H1 (cell line): ENCODE measurements around the gene SEC61G. TPM values are rescaled to one million over a fixed set of nuclear protein-coding genes. Genes with fewer than 3 reads are reported as not detected.

Experiments
- CTCF ChIA-PET: fragments of 300-600 bp; sonication (Branson Sonifier 250); formaldehyde crosslinking; loops from one replicate; lab custom pipeline; 2021; ENCODE audit not compliant: partially characterized antibody; lab: Charles Lee
- POLR2A ChIA-PET: fragments of 300-600 bp; sonication (Branson Sonifier 250); formaldehyde crosslinking; loops from one replicate; lab custom pipeline; 2021; ENCODE audit warnings: inconsistent platforms; ENCODE audit not compliant: partially characterized antibody; lab: Charles Lee
- DNase-seq, 2 experiments: peaks; one replicate each; pipeline versions ENCODE4 v3.0.0 to v3.0.0-alpha.2; 2010 to 2022; ENCODE audit warnings: low spot score in 2 of 2, low read depth in 1 of 2, mixed read lengths in 1 of 2
- FAIRE-seq: peaks from 2 replicates; lab custom pipeline; 2011; peaks lifted over from hg19 to GRCh38; lab: Jason Lieb, UNC
- H2AFZ ChIP-seq: 2 replicates; pipeline ENCODE4 v1.8.1; 2012; ENCODE audit warnings: low read length, inconsistent platforms
- H2AK5ac ChIP-seq: 2 replicates; pipeline ENCODE4 v1.6.1; 2013; ENCODE audit warnings: low read depth, low read length
- H2BK120ac ChIP-seq: replicated peaks from 2 replicates; pipeline ENCODE3; 2013; ENCODE audit warnings: low read depth, low read length, inconsistent platforms
- H2BK12ac ChIP-seq: 2 replicates; pipeline ENCODE4 v1.6.1; 2013; ENCODE audit warnings: low read depth, low read length
- H2BK15ac ChIP-seq: 2 replicates; pipeline ENCODE4 v1.6.1; 2013; ENCODE audit warnings: low read length
- H2BK20ac ChIP-seq: 2 replicates; pipeline ENCODE4 v1.6.1; 2013; ENCODE audit warnings: low read length
- H2BK5ac ChIP-seq: 2 replicates; pipeline ENCODE4 v1.6.1; 2013; ENCODE audit warnings: low read depth, low read length
- H3K14ac ChIP-seq: 2 replicates; pipeline ENCODE4 v1.6.1; 2013; ENCODE audit warnings: inconsistent platforms; ENCODE audit not compliant: insufficient read length
- H3K18ac ChIP-seq: 2 replicates; pipeline ENCODE4 v1.6.1; 2013; ENCODE audit warnings: low read length; ENCODE audit errors: extremely low read depth
- H3K23ac ChIP-seq: 2 replicates; pipeline ENCODE4 v1.6.1; 2013; ENCODE audit warnings: inconsistent platforms; ENCODE audit not compliant: insufficient read length
- H3K23me2 ChIP-seq: 2 replicates; pipeline ENCODE4 v1.6.1; 2013; ENCODE audit warnings: low read depth, low read length
- H3K27ac ChIP-seq: 2 replicates; pipeline ENCODE4 v1.6.1; 2011; ENCODE audit warnings: low read depth, low read length, inconsistent platforms
- H3K27me3 ChIP-seq, 4 experiments: replicated peaks in 1 of 4; 1 replicate in 1 of 4; 2 replicates in 3 of 4; pipeline versions ENCODE4 v1.6.1 to v1.8.1; 2011 to 2013; ENCODE audit warnings: low read length in 3 of 4, mild to moderate bottlenecking in 3 of 4, inconsistent platforms in 2 of 4, mixed read lengths in 2 of 4, moderate library complexity in 1 of 4; ENCODE audit not compliant: control insufficient read depth in 3 of 4, insufficient read depth in 3 of 4; ENCODE audit errors: extremely low read depth in 1 of 4
- H3K36me3 ChIP-seq, 4 experiments: 2 replicates each; pipeline versions ENCODE4 v1.6.1 to v1.8.1; 2011 to 2013; ENCODE audit warnings: mild to moderate bottlenecking in 4 of 4, low read length in 3 of 4, moderate library complexity in 2 of 4, control low read depth in 1 of 4, inconsistent platforms in 1 of 4; ENCODE audit not compliant: insufficient read depth in 4 of 4, control insufficient read depth in 2 of 4
- H3K4ac ChIP-seq: replicated peaks from 2 replicates; pipeline ENCODE3; 2013; ENCODE audit warnings: low read length, low read depth, mixed read lengths, inconsistent platforms; ENCODE audit not compliant: insufficient read length
- H3K4me1 ChIP-seq, 4 experiments: replicated peaks in 1 of 4; 1 replicate in 1 of 4; 2 replicates in 3 of 4; pipeline versions ENCODE4 v1.6.1 to v1.8.1; 2011 to 2013; ENCODE audit warnings: low read length in 3 of 4, inconsistent platforms in 2 of 4, mixed read lengths in 1 of 4; ENCODE audit not compliant: insufficient read depth in 4 of 4, control insufficient read depth in 3 of 4
- H3K4me2 ChIP-seq, 2 experiments: 2 replicates each; pipeline versions ENCODE4 v1.6.1 to v1.8.1; 2011 to 2013; ENCODE audit warnings: low read depth in 2 of 2, low read length in 2 of 2, control low read depth in 1 of 2, inconsistent platforms in 1 of 2, mild to moderate bottlenecking in 1 of 2; ENCODE audit not compliant: insufficient read depth in 1 of 2
- H3K4me3 ChIP-seq, 4 experiments: fragments of 200-600, 300-600 bp in 1 of 4; sonication (generic), shearing (Covaris generic), sonication (Bioruptor Twin) in 1 of 4; 2 replicates each; pipeline versions ENCODE4 v1.5.1 to v1.8.1; 2011 to 2016; ENCODE audit warnings: low read length in 4 of 4, low read depth in 3 of 4, control low read depth in 2 of 4, inconsistent platforms in 2 of 4, mild to moderate bottlenecking in 2 of 4, mixed read lengths in 1 of 4, moderate library complexity in 1 of 4; ENCODE audit not compliant: insufficient read depth in 2 of 4; ENCODE audit errors: extremely low read depth in 1 of 4
- H3K56ac ChIP-seq: replicated peaks from 2 replicates; pipeline ENCODE3; 2013; ENCODE audit warnings: low read depth, mild to moderate bottlenecking, mixed read lengths, low read length, inconsistent platforms; ENCODE audit not compliant: insufficient read length
- H3K79me1 ChIP-seq: 2 replicates; pipeline ENCODE4 v1.6.1; 2013; ENCODE audit warnings: low read depth, low read length, control low read depth
- H3K79me2 ChIP-seq, 2 experiments: 2 replicates each; pipeline versions ENCODE4 v1.6.1 to v1.8.1; 2012 to 2013; ENCODE audit warnings: low read length in 2 of 2, mild to moderate bottlenecking in 2 of 2, inconsistent platforms in 1 of 2; ENCODE audit not compliant: insufficient read depth in 2 of 2, control insufficient read depth in 1 of 2
- H3K9ac ChIP-seq, 4 experiments: replicated peaks in 1 of 4; 1 replicate in 1 of 4; 2 replicates in 3 of 4; pipeline versions ENCODE4 v1.6.1 to v1.8.1; 2011 to 2013; ENCODE audit warnings: low read depth in 3 of 4, low read length in 3 of 4, control low read depth in 2 of 4, mild to moderate bottlenecking in 2 of 4, moderate library complexity in 2 of 4, inconsistent platforms in 1 of 4; ENCODE audit errors: extremely low read depth in 1 of 4
- H3K9me3 ChIP-seq, 2 experiments: 2 replicates each; pipeline versions ENCODE4 v1.6.1 to v1.8.1; 2012 to 2013; ENCODE audit warnings: mild to moderate bottlenecking in 2 of 2, moderate library complexity in 2 of 2, control low read depth in 1 of 2, inconsistent platforms in 1 of 2, low read depth in 1 of 2, low read length in 1 of 2, mixed read lengths in 1 of 2; ENCODE audit not compliant: insufficient read depth in 2 of 2
- H4K20me1 ChIP-seq, 2 experiments: replicated peaks in 1 of 2; 2 replicates each; pipeline versions ENCODE3 to v1.8.1; 2011 to 2013; ENCODE audit warnings: inconsistent platforms in 2 of 2, low read length in 2 of 2, mild to moderate bottlenecking in 1 of 2; ENCODE audit not compliant: insufficient read depth in 2 of 2, control insufficient read depth in 1 of 2
- H4K5ac ChIP-seq: 2 replicates; pipeline ENCODE4 v1.6.1; 2013; ENCODE audit warnings: low read length, low read depth, mixed read lengths, inconsistent platforms; ENCODE audit not compliant: insufficient read length
- H4K8ac ChIP-seq: 2 replicates; pipeline ENCODE4 v1.8.0; 2013; ENCODE audit warnings: mild to moderate bottlenecking, moderate library complexity, low read length, inconsistent platforms; ENCODE audit not compliant: insufficient read depth; ENCODE audit errors: extremely low read depth
- H4K91ac ChIP-seq: replicated peaks from 2 replicates; pipeline ENCODE3; 2013; ENCODE audit warnings: low read length, mixed read lengths, inconsistent platforms; ENCODE audit not compliant: insufficient read length
- CEBPB ChIP-seq: IDR thresholded peaks from 2 replicates; pipeline ENCODE4 v1.6.1; 2012; ENCODE audit warnings: low read depth, low read length
- CHD2 ChIP-seq: IDR thresholded peaks from 2 replicates; pipeline ENCODE4 v1.6.1; 2012; ENCODE audit warnings: low read length, improper control_type of control experiment
- MAFK ChIP-seq: IDR thresholded peaks from 2 replicates; pipeline ENCODE4 v1.6.1; 2012; ENCODE audit warnings: low read depth, mild to moderate bottlenecking, improper control_type of control experiment, low read length
- NRF1 ChIP-seq: IDR thresholded peaks from 2 replicates; pipeline ENCODE4 v1.6.1; 2011; ENCODE audit warnings: mild to moderate bottlenecking, low read depth, low read length, improper control_type of control experiment
- RAD21 ChIP-seq, 2 experiments: IDR thresholded peaks in 1 of 2; conservative IDR thresholded peaks in 1 of 2; 2 replicates each; pipeline ENCODE4 v1.6.1; 2011; ENCODE audit warnings: low read depth in 2 of 2, low read length in 2 of 2, improper control_type of control experiment in 1 of 2, inconsistent platforms in 1 of 2, mild to moderate bottlenecking in 1 of 2, moderate library complexity in 1 of 2
- SRF ChIP-seq: IDR thresholded peaks from 2 replicates; pipeline ENCODE4 v1.6.1; 2011; ENCODE audit warnings: mild to moderate bottlenecking, low read depth, low read length, moderate library complexity
- TAF1 ChIP-seq: IDR thresholded peaks from 2 replicates; pipeline ENCODE4 v1.6.1; 2011; ENCODE audit warnings: mild to moderate bottlenecking, low read depth, low read length
- YY1 ChIP-seq: IDR thresholded peaks from 2 replicates; pipeline ENCODE4 v1.6.1; 2011; ENCODE audit warnings: low read depth, mild to moderate bottlenecking, low read length
- ZNF274 ChIP-seq: IDR thresholded peaks from 2 replicates; pipeline ENCODE4 v1.7.0; 2012; ENCODE audit warnings: low read length, borderline replicate concordance; ENCODE audit errors: extremely low read depth
- WGBS, 2 experiments: shearing (Covaris generic) in 1 of 2; methylation state at CpG; one replicate each; pipeline versions ENCODE4 v1.1.6 to v1.1.7; 2013 to 2015; ENCODE audit warnings: low lambda C conversion rate in 2 of 2, mixed read lengths in 2 of 2, inconsistent platforms in 1 of 2, low coverage in 1 of 2, missing lambda C conversion rate in 1 of 2; ENCODE audit not compliant: insufficient replicate concordance in 2 of 2, insufficient coverage in 1 of 2, insufficient read length in 1 of 2; ENCODE audit errors: extremely low coverage in 1 of 2, missing lambda C conversion rate in 1 of 2; 5-methylcytosine and 5-hydroxymethylcytosine counted together
- polyA plus RNA-seq, 7 experiments: library from polyadenylated mRNA; depleted of rRNA in 3 of 7; stranded (reverse) in 5 of 7; unstranded in 2 of 7; fragments of >200 nt in 5 of 7; fragments of 200-250 nt in 2 of 7; gene quantifications; 1 replicate in 5 of 7; 2 replicates in 1 of 7; 4 replicates in 1 of 7; pipeline versions ENCODE4 v1.2.1 to v1.2.3, GENCODE V29; 2011 to 2013; ENCODE audit warnings: missing spikeins in 2 of 7, mixed read lengths in 2 of 7
- total RNA-seq: library from RNA; stranded (reverse); fragmentation: NEBNext Ultra II Directional; extraction: Animal tissue kit (Norgen Biotek cat#: 25700); gene quantifications from 2 replicates; pipeline ENCODE4 v1.2.1, GENCODE V29; 2021
- TF ChIP-seq, protein P1 (sequence below): IDR thresholded peaks from 2 replicates; pipeline ENCODE4 v1.6.1; 2011; ENCODE audit warnings: low read length, improper control_type of control experiment

The SEC61G gene
- total and polyA plus RNA-seq, 2 of the 8 experiments (the other 6 are each of a cell fraction or from before 2014, with no cell fraction given), result 142 to 274 TPM

GRCh38 chr7:54778166-54778565, 19.2 kb upstream of the SEC61G start:
- 85% methylated on average over 8 of the region's 9 CpGs; no CpG with 5 or more reads in 1 of the 2 experiments for WGBS, 2 experiments
- Histone ChIP-seq H4K5ac (no peak overlapping the region), H4K91ac (no peak overlapping the region), H3K79me2 (no peaks in the 10 kb centered on the region), H2BK120ac (no peak overlapping the region), H3K56ac (no peak overlapping the region), H2BK15ac (no peak overlapping the region), H3K27me3 (0 out of 7 replicates have a peak, but pooled peaks cover 0 to 3% (median 0%) of the 10 kb centered on the region in 4 experiments), H4K20me1 (no peaks in the 10 kb centered on the region), H3K4me3 (no peak overlapping the region), H3K4me2 (no peak overlapping the region), H3K18ac (no peak overlapping the region), H2BK12ac (no peak overlapping the region), H2AFZ (no peak overlapping the region), H3K9me3 (peaks cover 2 to 14% of the 10 kb centered on the region in 2 experiments; a peak in 3 of 4 replicates), H3K14ac (no peak overlapping the region), H2AK5ac (no peak overlapping the region), H2BK20ac (no peak overlapping the region), H3K23ac (no peak overlapping the region), H3K4ac (no peak overlapping the region), H3K9ac (no peak overlapping the region), H2BK5ac (no peak overlapping the region), H3K23me2 (no peaks in the 10 kb centered on the region), H3K79me1 (no peaks in the 10 kb centered on the region), H3K36me3 (no peaks in the 10 kb centered on the region), H4K8ac (no peak overlapping the region), H3K27ac (no peak overlapping the region), H3K4me1 (peaks cover 4 to 13% (median 12%) of the 10 kb centered on the region in 4 experiments)
- no peak for DNase-seq
- FAIRE-seq, result no peak
- CTCF ChIA-PET, result interaction anchor here (1.0 to 2.3 kb wide), 4 partner anchors 11 to 476 kb away, joined by 3 to 10 read pairs (median 8); no protein-coding TSS in a partner anchor
- POLR2A ChIA-PET, result no interaction called here
- TF ChIP-seq CHD2, result no peak
- TF ChIP-seq CEBPB, result no peak
- no peak for TF ChIP-seq YY1
- no peak for TF ChIP-seq TAF1
- TF ChIP-seq, protein P1, sequence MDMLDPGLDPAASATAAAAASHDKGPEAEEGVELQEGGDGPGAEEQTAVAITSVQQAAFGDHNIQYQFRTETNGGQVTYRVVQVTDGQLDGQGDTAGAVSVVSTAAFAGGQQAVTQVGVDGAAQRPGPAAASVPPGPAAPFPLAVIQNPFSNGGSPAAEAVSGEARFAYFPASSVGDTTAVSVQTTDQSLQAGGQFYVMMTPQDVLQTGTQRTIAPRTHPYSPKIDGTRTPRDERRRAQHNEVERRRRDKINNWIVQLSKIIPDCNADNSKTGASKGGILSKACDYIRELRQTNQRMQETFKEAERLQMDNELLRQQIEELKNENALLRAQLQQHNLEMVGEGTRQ, result no peak
- TF ChIP-seq SRF, result no peak
- no peak for TF ChIP-seq NRF1
- no peak for TF ChIP-seq ZNF274
- no peak for TF ChIP-seq RAD21 (IDR thresholded peaks at IDR 0.05 in 1 of 2, conservative IDR thresholded peaks at IDR 0.05 in 1 of 2; ENCODE audit: low read depth in 2 of 2, low read length in 2 of 2)
- no peak for TF ChIP-seq MAFK
